SH-SY5Y (cell line): ENCODE results near the gene SERINC4.

Experiments
- GATA2 ChIP-seq: IDR thresholded peaks from 2 replicates; pipeline ENCODE4 v1.6.1; 2011; ENCODE audit warnings: mild to moderate bottlenecking, low read depth, low read length
- GATA3 ChIP-seq: IDR thresholded peaks from 2 replicates; pipeline ENCODE4 v1.6.1; 2011; ENCODE audit warnings: low read depth, mild to moderate bottlenecking, low read length, moderate library complexity

DNA sequence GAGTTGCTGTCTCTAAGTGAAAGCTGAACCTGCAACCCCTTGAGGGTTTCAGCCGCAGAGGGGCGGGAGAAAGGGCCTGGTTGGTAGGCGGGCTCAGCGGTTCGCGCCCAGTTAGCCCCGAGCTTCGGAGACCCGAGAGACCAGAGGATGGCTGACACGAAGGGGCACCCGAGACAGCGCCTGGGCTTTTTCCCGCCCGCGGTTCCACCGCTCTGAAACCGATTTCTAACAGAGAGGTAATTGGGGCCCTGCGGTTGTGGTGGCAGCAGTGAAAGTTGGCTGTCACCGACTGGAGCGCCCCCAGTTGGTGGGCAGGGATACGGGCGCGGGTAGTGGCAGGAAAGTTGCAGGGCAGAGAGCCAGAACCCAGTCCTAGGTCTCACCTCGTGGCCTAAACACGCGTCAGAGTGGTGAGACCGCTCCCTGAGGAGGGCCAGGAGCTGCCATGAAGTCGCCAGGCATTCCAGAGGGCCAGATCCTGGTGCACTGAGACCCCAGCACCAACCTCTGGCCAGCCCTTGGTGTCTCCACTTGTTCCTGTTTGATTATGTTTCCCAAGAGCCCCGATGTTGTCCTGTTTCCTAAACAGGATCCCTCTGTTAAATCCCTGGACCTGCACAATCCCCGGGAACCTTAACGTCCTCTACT, 22.6 kb downstream of the SERINC4 start:
- TF ChIP-seq GATA2 (no peak), GATA3 (no peak)
